Upper lobe of left lung (tissue), 6 donors: ENCODE results near the gene GALNT18. TPM values are rescaled to one million over a fixed set of nuclear protein-coding genes. Genes with fewer than 3 reads are reported as not detected.

Experiments used
- ATAC-seq, 2 donors: fragments of 200-7000 bp; cut with Tn5 transposase; one replicate each; pipeline ENCODE4 v1.9.1; 2022; ENCODE audit warnings: mild to moderate bottlenecking in 2 of 2, moderate library complexity in 2 of 2; ENCODE audit not compliant: low FRiP score in 2 of 2
- DNase-seq, 2 donors: peaks; one replicate each; pipeline ENCODE4 v3.0.0-alpha.2; 2019 to 2020
- H3K27ac ChIP-seq, 4 donors: fragments of 200-600 bp; sonication (generic); one replicate each; pipeline ENCODE4 v1.5.1; 2016 to 2019
- H3K27me3 ChIP-seq, 4 donors: fragments of 200-600 bp; sonication (generic); one replicate each; pipeline ENCODE4 v1.5.1; 2017 to 2019
- H3K36me3 ChIP-seq, 4 donors: fragments of 200-600 bp; sonication (generic); one replicate each; pipeline ENCODE4 v1.5.1; 2016 to 2019
- H3K4me1 ChIP-seq, 4 donors: fragments of 200-600 bp; sonication (generic); one replicate each; pipeline ENCODE4 v1.5.1; 2018 to 2019
- H3K4me3 ChIP-seq, 4 donors: fragments of 200-600 bp; sonication (generic); one replicate each; pipeline ENCODE4 v1.5.1; 2017 to 2019; ENCODE audit warnings: mild to moderate bottlenecking in 2 of 4, moderate library complexity in 1 of 4
- H3K9me3 ChIP-seq, 4 donors: fragments of 200-600 bp; sonication (generic); one replicate each; pipeline ENCODE4 v1.5.1; 2018 to 2019
- CTCF ChIP-seq, 6 experiments: fragments of 450-650 bp in 4 of 6; fragments of 200-600 bp in 2 of 6; sonication (generic) in 2 of 6; IDR thresholded peaks; one replicate each; pipeline ENCODE4 v1.5.1; 2016 to 2019; ENCODE audit warnings: antibody characterized with exemption in 6 of 6
- EP300 ChIP-seq, 4 donors: sonication (generic); formaldehyde crosslinking; IDR thresholded peaks; one replicate each; pipeline ENCODE4 v1.5.1; 2017; ENCODE audit warnings: antibody characterized with exemption in 4 of 4, control low read depth in 2 of 4
- POLR2A ChIP-seq, 4 donors: fragments of 450-650 bp; IDR thresholded peaks; one replicate each; pipeline ENCODE4 v1.5.1; 2016 to 2017; ENCODE audit warnings: antibody characterized with exemption in 4 of 4, mild to moderate bottlenecking in 2 of 4
- POLR2AphosphoS5 ChIP-seq, 2 donors: sonication (generic); formaldehyde crosslinking; IDR thresholded peaks; one replicate each; pipeline ENCODE4 v1.5.1; 2017; ENCODE audit warnings: antibody characterized with exemption in 2 of 2
- WGBS, 2 donors: methylation state at CpG; one replicate each; pipeline ENCODE4 v1.1.5; 2017 to 2018; 5-methylcytosine and 5-hydroxymethylcytosine counted together
- total RNA-seq, 6 donors: library from RNA; depleted of rRNA in 4 of 6; stranded (reverse); fragments of >200 nt in 4 of 6; gene quantifications; one replicate each; pipeline versions ENCODE4 v1.1.0 to v1.2.1, GENCODE V29; 2016 to 2021
- donor health status: DM: no; HTN: no; CAD: no; lungs with moderate emphysema.
- donor health status: DM: no; HTN: yes; CAD: no; lungs with severe emphysema.

GALNT18 gene
- total RNA-seq, 6 donors from 2014 or later, result 48.2 to 115 (median 61.8) TPM

- Histone ChIP-seq H3K9me3 (no peaks in the 10 kb centered on the region), H3K36me3 (no peaks in the 10 kb centered on the region), H3K27ac (no peak overlapping the region), H3K4me1 (peaks cover 38 to 51% (median 47%) of the 10 kb centered on the region in 4 donors), H3K27me3 (no peaks in the 10 kb centered on the region), H3K4me3 (no peak overlapping the region)
- DNase-seq (no peak), ATAC-seq (no peak)
- TF ChIP-seq CTCF (IDR thresholded peaks at IDR 0.05) (no peak), POLR2A (IDR thresholded peaks at IDR 0.05) (no peak), POLR2AphosphoS5 (IDR thresholded peaks at IDR 0.05) (no peak), EP300 (IDR thresholded peaks at IDR 0.05) (no peak)
- WGBS, 2 donors, result 69 to 77% methylated on average over 2 of the region's 2 CpGs
These were observed 56.2 kb downstream of the GALNT18 start for GRCh38 chr11:11565636-11566035.

GRCh38 chr11:11563200-11563975, 58.4 kb downstream of the GALNT18 start:
- DNase-seq (peak in 1 of 2 donors; percentile 31), ATAC-seq (no peak)
- 50 to 61% methylated on average over 6 of the region's 6 CpGs for WGBS, 2 donors
- Histone ChIP-seq H3K27me3 (no peaks in the 10 kb centered on the region), H3K4me1 (peaks cover 32 to 42% (median 36%) of the 10 kb centered on the region in 4 donors), H3K27ac (peak overlapping the region in 2 of 4 donors; percentile 24 to 42), H3K4me3 (no peak overlapping the region), H3K36me3 (no peaks in the 10 kb centered on the region), H3K9me3 (no peaks in the 10 kb centered on the region)
- no peak for TF ChIP-seq POLR2AphosphoS5 (IDR thresholded peaks at IDR 0.05)
- TF ChIP-seq POLR2A (IDR thresholded peaks at IDR 0.05), result no peak
- TF ChIP-seq CTCF (IDR thresholded peaks at IDR 0.05), result no peak
- no peak for TF ChIP-seq EP300 (IDR thresholded peaks at IDR 0.05)

- Histone ChIP-seq H3K9me3 (no peaks in the 10 kb centered on the region), H3K36me3 (no peaks in the 10 kb centered on the region), H3K4me1 (peaks cover 41 to 53% (median 46%) of the 10 kb centered on the region in 4 donors), H3K27ac (peak overlapping the region in 1 of 4 donors; percentile 44), H3K27me3 (no peaks in the 10 kb centered on the region), H3K4me3 (no peak overlapping the region)
- WGBS, 2 donors, result 76 to 79% methylated on average over 5 of the region's 5 CpGs
- peak in 1 of 2 donors; percentile 14 for TF ChIP-seq POLR2AphosphoS5 (IDR thresholded peaks at IDR 0.05)
- TF ChIP-seq EP300 (IDR thresholded peaks at IDR 0.05), result no peak
- no peak for DNase-seq
- ATAC-seq, result no peak
These were observed 59.8 kb downstream of the GALNT18 start for GRCh38 chr11:11561991-11562390.

GRCh38 chr11:11558826-11559225, 63.0 kb downstream of the GALNT18 start:
- DNase-seq, result peak in 1 of 2 donors; percentile 76
- ATAC-seq, result peak; percentile 56 to 83
- peaks cover 48 to 68% (median 58%) of the 10 kb centered on the region in 4 donors for H3K4me1 ChIP-seq
- no peaks in the 10 kb centered on the region for H3K36me3 ChIP-seq
- no peaks in the 10 kb centered on the region for H3K27me3 ChIP-seq
- H3K4me3 ChIP-seq, result no peak overlapping the region
- H3K9me3 ChIP-seq, result no peaks in the 10 kb centered on the region
- TF ChIP-seq POLR2A (IDR thresholded peaks at IDR 0.05) (no peak), POLR2AphosphoS5 (IDR thresholded peaks at IDR 0.05) (no peak), EP300 (IDR thresholded peaks at IDR 0.05) (peak in 1 of 4 donors; percentile 22), CTCF (IDR thresholded peaks at IDR 0.05) (peak in 1 of 6 experiments; percentile 2)
- H3K27ac ChIP-seq, result peak overlapping the region; percentile 17 to 75 (median 60)
- WGBS, 2 donors, result 37 to 63% methylated on average over 2 of the region's 2 CpGs

- H3K27me3 ChIP-seq, result no peaks in the 10 kb centered on the region
- DNase-seq (peak; percentile 25 to 86), ATAC-seq (peak; percentile 38 to 82)
- H3K9me3 ChIP-seq, result no peaks in the 10 kb centered on the region
- H3K4me1 ChIP-seq, result peaks cover 48 to 68% (median 58%) of the 10 kb centered on the region in 4 donors
- H3K36me3 ChIP-seq, result no peaks in the 10 kb centered on the region
- no peak overlapping the region for H3K4me3 ChIP-seq
- peak overlapping the region in 3 of 4 donors; percentile 48 to 75 (median 73) for H3K27ac ChIP-seq
- WGBS, 2 donors, result 72 to 73% methylated on average over 2 to 3 of the region's 3 CpGs
- TF ChIP-seq POLR2A (IDR thresholded peaks at IDR 0.05) (no peak), CTCF (IDR thresholded peaks at IDR 0.05) (no peak), POLR2AphosphoS5 (IDR thresholded peaks at IDR 0.05) (no peak), EP300 (IDR thresholded peaks at IDR 0.05) (no peak)
These were observed 63.4 kb downstream of the GALNT18 start for GRCh38 chr11:11558396-11558795.
